SH-SY5Y (cell line): ENCODE measurements around the gene ST3GAL5.

Source experiments
- GATA2 ChIP-seq: IDR thresholded peaks from 2 replicates; pipeline ENCODE4 v1.6.1; 2011; ENCODE audit warnings: mild to moderate bottlenecking, low read depth, low read length
- GATA3 ChIP-seq: IDR thresholded peaks from 2 replicates; pipeline ENCODE4 v1.6.1; 2011; ENCODE audit warnings: low read depth, mild to moderate bottlenecking, low read length, moderate library complexity

GRCh38 chr2:85926931-85927661 lies 38.3 kb upstream of the ST3GAL5 start:
- no peak for TF ChIP-seq GATA2
- TF ChIP-seq GATA3 = no peak
